Measurements from ENCODE around the gene GDPGP1.

The GDPGP1 gene

GRCh38 chr15:90202929-90203328 is 31.1 kb upstream of the GDPGP1 start:
- no peak overlapping the region for H3K4me3 ChIP-seq (ENCODE audit: low read length)
- DNase-seq (ENCODE audit: low read depth, low spot score): no peak

- DNase-seq (ENCODE audit: low read depth, low spot score): no peak
- no peak overlapping the region for H3K4me3 ChIP-seq (ENCODE audit: low read length)
Measured at GRCh38 chr15:90203473-90203872, 30.5 kb upstream of the GDPGP1 start.

GRCh38 chr15:90203922-90204321 is 30.1 kb upstream of the GDPGP1 start:
- H3K4me3 ChIP-seq (ENCODE audit: low read length): no peak overlapping the region
- no peak for DNase-seq (ENCODE audit: low read depth, low spot score)

GRCh38 chr15:90205050-90205848 is 28.8 kb upstream of the GDPGP1 start:
- no peak for DNase-seq (ENCODE audit: low read depth, low spot score)
- no peak overlapping the region for H3K4me3 ChIP-seq (ENCODE audit: low read length)

- no peak for DNase-seq (ENCODE audit: low read depth, low spot score)
- H3K4me3 ChIP-seq (ENCODE audit: low read length): no peak overlapping the region
Measured at GRCh38 chr15:90205886-90206285, 28.1 kb upstream of the GDPGP1 start.

DNA sequence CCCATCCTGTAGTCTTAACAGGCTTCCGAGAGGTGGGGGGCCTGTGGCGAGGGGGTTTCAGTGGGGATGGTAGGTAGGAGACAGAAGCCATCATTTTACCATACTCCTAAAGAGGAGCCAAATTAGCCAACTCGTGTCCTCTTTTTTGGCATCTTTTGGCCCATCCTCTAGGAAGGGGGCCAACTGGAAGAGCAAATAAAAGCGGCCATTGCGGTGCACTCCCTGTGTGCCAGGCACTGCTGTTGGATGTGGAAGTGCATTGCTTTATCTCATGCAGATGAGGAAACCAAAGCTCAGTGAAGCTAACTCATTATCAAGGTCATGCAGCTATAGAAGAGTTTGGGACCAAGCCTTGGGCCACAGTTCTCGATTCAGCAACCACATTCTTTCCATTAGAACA is 26.8 kb upstream of the GDPGP1 start:
- H3K4me3 ChIP-seq (ENCODE audit: low read length): no peak overlapping the region

DNA sequence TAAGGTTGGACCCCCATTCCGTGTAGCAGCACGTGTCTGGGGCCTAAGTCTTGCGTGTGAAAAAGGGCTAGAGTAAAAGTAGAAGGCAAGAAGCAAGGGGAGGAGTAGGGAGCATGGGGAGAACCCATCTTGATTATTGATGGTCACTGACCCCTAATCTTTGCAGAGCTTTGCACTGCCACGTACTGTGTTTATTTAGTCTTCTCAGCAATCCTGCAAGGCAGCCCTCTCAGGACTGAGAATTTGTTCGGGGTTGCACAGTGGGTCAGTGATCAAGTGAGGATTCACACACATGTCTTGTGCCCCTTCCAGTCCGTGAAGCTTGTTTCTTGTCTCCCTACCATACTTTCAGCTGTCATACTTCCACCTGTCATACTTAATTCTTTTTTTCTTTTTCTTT is 25.7 kb upstream of the GDPGP1 start:
- no peak for DNase-seq (ENCODE audit: low read depth, low spot score)
- H3K4me3 ChIP-seq (ENCODE audit: low read length): no peak overlapping the region

More for the DNA sequence above, 26.8 kb upstream of the GDPGP1 start:
- DNase-seq (ENCODE audit: low read depth, low spot score): no peak

DNA sequence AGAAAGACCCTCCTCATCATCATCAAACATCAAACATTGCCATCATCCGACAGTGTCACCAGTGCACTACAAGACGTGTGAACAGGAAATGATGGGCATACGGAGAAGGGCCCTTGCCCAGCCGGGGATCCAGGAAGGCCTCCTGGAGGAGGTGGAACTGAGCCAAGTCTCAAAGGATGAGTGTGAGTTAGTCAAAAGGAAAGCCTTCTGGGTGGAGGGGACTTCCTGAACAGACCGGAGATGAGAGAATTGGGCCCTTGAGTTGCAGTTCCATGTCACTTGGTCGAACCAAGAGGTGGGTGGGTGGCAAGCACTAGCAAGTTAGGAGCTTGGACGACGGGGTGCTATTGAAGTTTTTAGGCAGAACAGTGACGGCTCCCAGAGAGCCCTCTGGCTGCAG is 24.4 kb upstream of the GDPGP1 start:
- no peak for DNase-seq (ENCODE audit: low read depth, low spot score)
- no peak overlapping the region for H3K4me3 ChIP-seq (ENCODE audit: low read length)

GRCh38 chr15:90210593-90210992 is 23.4 kb upstream of the GDPGP1 start:
- no peak overlapping the region for H3K4me3 ChIP-seq (ENCODE audit: low read length)
- DNase-seq (ENCODE audit: low read depth, low spot score): no peak

DNA sequence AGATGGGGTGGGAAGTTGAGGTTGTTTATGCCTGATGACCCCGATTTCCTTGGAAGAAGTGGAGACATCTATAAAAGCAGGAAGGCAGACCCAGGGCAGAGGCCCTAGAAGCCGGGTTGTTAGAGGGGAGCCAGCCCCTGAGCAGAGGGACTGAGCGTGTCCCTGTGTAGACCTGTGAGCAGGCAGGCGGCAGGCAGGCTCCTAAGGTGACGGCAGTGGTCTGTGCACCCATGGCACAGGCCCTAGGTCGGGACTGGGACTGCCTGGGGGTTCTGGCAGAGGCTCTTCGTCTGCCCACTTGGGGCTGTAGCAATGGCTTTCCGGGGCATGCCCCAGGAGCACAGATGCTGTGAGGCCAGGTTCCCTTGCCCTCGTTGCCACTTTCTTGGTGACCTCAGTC is 23.0 kb upstream of the GDPGP1 start:
- no peak for DNase-seq (ENCODE audit: low read depth, low spot score)

DNA sequence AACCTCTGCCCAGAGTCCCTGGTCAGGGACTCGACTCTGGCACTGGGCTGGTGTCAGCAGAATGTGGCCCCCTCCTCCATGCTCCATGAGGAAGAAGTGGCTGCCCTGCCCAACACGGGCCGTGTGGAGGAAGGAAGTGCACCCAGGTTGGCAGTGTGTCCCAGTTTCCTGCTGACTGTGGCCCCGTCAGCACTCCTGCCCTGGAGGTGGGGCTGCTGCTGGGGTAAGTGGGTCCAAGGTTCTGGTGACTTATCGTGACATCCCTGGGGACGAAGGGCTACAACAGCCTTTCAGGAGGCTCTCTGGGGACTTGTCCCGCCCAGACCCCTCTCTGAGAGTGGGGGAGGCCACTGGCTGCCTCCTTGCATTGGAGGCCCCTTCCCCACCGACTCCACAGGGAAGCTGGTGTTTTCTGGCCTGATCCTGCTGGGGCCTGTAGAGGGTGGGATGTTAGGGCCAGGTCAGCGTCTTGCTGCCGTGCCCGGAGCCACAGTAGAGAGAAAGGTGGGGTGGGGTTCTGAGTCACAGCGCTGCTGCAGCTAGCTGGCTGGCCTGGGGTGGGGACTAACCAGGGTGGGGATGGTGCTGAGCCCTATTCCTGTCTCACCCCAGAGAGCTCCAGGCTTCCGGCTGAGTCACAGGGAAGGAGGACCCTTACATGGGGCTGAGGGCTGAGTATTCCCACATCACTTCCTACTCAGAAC is 22.4 kb upstream of the GDPGP1 start:
- no peak for DNase-seq (ENCODE audit: low read depth, low spot score)
- no peak overlapping the region for H3K4me3 ChIP-seq (ENCODE audit: low read length)

More for the DNA sequence above, 23.0 kb upstream of the GDPGP1 start:
- H3K4me3 ChIP-seq (ENCODE audit: low read length): no peak overlapping the region

DNA sequence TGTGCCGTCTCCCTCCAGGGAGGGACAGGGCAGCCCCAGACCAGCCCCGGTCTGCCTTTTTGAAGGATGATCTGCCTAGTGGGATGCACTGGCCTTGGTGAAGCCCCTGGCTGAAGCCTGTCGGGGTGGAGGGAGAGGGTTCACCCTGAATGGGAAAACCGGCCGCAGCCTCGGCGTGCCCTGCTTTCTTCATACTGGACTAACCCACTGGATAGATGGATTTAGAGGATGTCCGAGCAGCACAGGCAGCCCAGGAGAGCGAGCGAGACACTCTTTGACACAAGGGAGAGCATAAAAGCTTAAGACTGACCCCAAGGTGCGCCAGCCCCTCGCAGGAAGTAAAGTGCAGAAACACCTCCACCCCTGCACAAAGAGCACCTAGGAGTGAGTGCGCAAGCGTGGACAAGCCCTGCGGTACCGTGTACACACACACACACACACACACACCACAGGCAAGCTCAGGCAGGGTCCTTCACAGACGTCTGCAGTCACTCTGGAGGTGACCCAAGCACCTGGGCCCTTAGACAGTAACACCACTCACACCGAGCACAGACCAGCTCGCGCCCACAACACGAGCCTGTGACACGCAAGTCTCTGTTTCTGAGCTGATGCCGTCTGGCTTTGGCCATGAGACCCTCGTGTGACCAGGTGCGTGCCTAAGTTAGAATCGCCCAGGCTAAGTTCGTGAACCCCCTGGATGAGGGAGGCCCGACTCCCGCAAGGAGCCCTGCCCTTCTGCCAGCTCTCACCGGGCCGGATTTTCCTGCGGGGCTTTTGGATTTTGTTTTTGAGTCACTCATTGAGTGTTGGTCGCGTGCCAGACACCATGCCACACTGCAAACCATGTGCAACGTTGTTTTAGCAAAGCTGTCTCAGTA is 21.5 kb upstream of the GDPGP1 start:
- no peak overlapping the region for H3K4me3 ChIP-seq (ENCODE audit: low read length)
- no peak for DNase-seq (ENCODE audit: low read depth, low spot score)

- no peak for DNase-seq (ENCODE audit: low read depth, low spot score)
- no peak overlapping the region for H3K4me3 ChIP-seq (ENCODE audit: low read length)
Measured at GRCh38 chr15:90213122-90213817, 20.7 kb upstream of the GDPGP1 start.

DNA sequence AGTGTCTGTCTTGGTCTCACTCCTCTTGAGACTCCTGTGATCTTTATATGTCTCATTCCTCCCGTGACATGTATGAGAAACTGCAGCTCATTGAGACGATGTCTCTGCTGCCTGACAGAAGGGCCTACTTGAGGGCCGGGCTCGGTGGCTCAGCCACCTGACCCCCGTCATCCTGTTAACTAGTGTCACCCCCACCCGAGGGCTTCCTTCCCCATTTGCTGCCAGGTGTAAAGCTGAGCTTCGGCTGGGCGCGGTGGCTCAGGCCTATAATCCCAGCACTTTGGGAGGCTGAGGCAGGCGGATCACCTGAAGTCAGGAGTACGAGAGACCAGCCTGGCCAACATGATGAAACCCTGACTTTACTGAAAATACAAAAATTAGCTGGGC is 20.2 kb upstream of the GDPGP1 start:
- no peak for DNase-seq (ENCODE audit: low read depth, low spot score)
- no peak overlapping the region for H3K4me3 ChIP-seq (ENCODE audit: low read length)

GRCh38 chr15:90214553-90215196 is 19.3 kb upstream of the GDPGP1 start:
- DNase-seq (ENCODE audit: low read depth, low spot score): no peak
- no peak overlapping the region for H3K4me3 ChIP-seq (ENCODE audit: low read length)

GRCh38 chr15:90217671-90218394 is 16.2 kb upstream of the GDPGP1 start:
- no peak overlapping the region for H3K4me3 ChIP-seq (ENCODE audit: low read length)

DNA sequence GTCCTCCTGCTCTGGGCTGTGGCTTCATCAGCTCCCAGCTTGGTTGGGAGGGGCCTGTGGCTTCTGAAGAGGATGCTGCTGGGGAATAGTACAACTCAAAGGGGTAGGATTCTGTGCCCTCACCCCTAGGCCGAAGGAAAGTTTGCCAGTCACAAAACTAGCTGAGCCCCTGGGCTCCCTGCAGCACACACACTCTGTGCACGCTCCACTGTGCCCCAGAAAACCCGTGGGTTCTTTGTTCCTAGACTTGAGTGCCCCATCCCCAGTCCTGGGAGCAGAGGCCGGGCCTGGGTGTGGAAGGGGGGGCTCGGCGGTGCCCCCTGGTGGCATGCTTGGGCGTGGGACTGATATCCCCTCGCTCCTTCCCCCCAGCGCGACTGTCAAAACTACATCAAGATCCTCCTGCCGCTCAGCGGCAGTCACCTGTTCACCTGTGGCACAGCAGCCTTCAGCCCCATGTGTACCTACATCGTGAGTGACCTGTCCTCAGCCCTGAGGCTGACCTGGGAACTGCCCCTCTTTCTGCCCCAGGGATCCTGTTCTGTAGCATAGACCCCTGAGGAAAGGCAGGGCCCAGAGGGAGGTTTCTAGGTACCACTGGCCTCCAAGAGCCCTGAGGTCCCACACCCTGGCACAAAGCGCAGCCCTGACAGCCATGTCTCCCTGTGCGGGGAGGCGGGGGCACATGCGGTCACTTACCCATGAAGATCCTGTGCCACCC is 14.4 kb upstream of the GDPGP1 start:
- H3K4me3 ChIP-seq (ENCODE audit: low read length): no peak overlapping the region
- no peak for DNase-seq (ENCODE audit: low read depth, low spot score)

More at GRCh38 chr15:90217671-90218394, 16.2 kb upstream of the GDPGP1 start:
- no peak for DNase-seq (ENCODE audit: low read depth, low spot score)

Data from Jurkat, Clone E6-1 (cell line).